SK-N-SH (cell line): ENCODE data around the gene SDSL. TPM values are rescaled to one million over a fixed set of nuclear protein-coding genes. Genes with fewer than 3 reads are reported as not detected.

Source experiments
- CTCF ChIA-PET: fragments of 300-600, 350-600 bp; formaldehyde crosslinking; extraction: SDS; loops from one replicate; lab custom pipeline; 2021; lab: Yijun Ruan, JAX
- POLR2A ChIA-PET: fragments of 350-600 bp; sonication (Branson Sonifier 250); formaldehyde crosslinking; extraction: SDS; loops from one replicate; lab custom pipeline; 2020; ENCODE audit warnings: antibody characterized with exemption, inconsistent platforms; lab: Yijun Ruan, JAX
- DNase-seq: peaks from one replicate; pipeline ENCODE4 v3.0.0; 2012
- H2AFZ ChIP-seq: fragments of 200-600 bp; sonication (generic); 2 replicates; pipeline ENCODE4 v1.8.1; 2016; ENCODE audit warnings: antibody characterized with exemption, mild to moderate bottlenecking, low read depth
- H3F3A ChIP-seq: fragments of 200-600 bp; sonication (generic); replicated peaks from 2 replicates; pipeline ENCODE3; 2016; ENCODE audit warnings: antibody characterized with exemption, mild to moderate bottlenecking; ENCODE audit not compliant: insufficient read depth
- H3K27ac ChIP-seq, 2 experiments: fragments of 200-500 bp in 1 of 2; fragments of 200-600 bp in 1 of 2; sonication (Bioruptor generic) in 1 of 2; sonication (generic), shearing (Covaris generic) in 1 of 2; 2 replicates each; pipeline versions ENCODE4 v1.5.1 to v1.6.1; 2014 to 2016; ENCODE audit warnings: low read depth in 2 of 2, inconsistent platforms in 1 of 2, low read length in 1 of 2, mild to moderate bottlenecking in 1 of 2, mixed read lengths in 1 of 2
- H3K27me3 ChIP-seq: fragments of 200-600 bp; sonication (generic), shearing (Covaris generic); 2 replicates; pipeline ENCODE4 v1.6.1; 2016; ENCODE audit warnings: mixed run types; ENCODE audit not compliant: insufficient read depth
- H3K36me3 ChIP-seq, 2 experiments: fragments of 200-500 bp in 1 of 2; fragments of 200-600 bp in 1 of 2; sonication (Bioruptor generic) in 1 of 2; sonication (generic) in 1 of 2; replicated peaks in 1 of 2; 2 replicates each; pipeline versions ENCODE3 to v1.5.1; 2014 to 2016; ENCODE audit warnings: low read length in 1 of 2, mild to moderate bottlenecking in 1 of 2; ENCODE audit not compliant: insufficient read depth in 2 of 2, control insufficient read depth in 1 of 2
- H3K4me1 ChIP-seq, 2 experiments: fragments of 200-500 bp in 1 of 2; fragments of 200-600 bp in 1 of 2; sonication (Bioruptor generic) in 1 of 2; sonication (generic), shearing (Covaris generic) in 1 of 2; 2 replicates each; pipeline versions ENCODE4 v1.5.1 to v1.6.1; 2014 to 2016; ENCODE audit warnings: low read depth in 1 of 2, low read length in 1 of 2, mixed run types in 1 of 2; ENCODE audit not compliant: insufficient read depth in 2 of 2, control insufficient read depth in 1 of 2
- H3K4me2 ChIP-seq: fragments of 200-600 bp; sonication (generic), shearing (Covaris generic); 2 replicates; pipeline ENCODE4 v1.6.1; 2017; ENCODE audit warnings: mixed run types
- H3K4me3 ChIP-seq, 2 experiments: fragments of 200-500 bp in 1 of 2; fragments of 200-600 bp in 1 of 2; sonication (Bioruptor generic) in 1 of 2; sonication (generic), shearing (Covaris generic) in 1 of 2; 2 replicates each; pipeline versions ENCODE4 v1.5.1 to v1.8.1; 2014 to 2016; ENCODE audit warnings: low read depth in 2 of 2, inconsistent platforms in 1 of 2, low read length in 1 of 2, mild to moderate bottlenecking in 1 of 2, mixed read lengths in 1 of 2, moderate library complexity in 1 of 2
- H3K79me2 ChIP-seq: fragments of 200-600 bp; sonication (generic); 2 replicates; pipeline ENCODE4 v1.8.1; 2017; ENCODE audit warnings: mild to moderate bottlenecking; ENCODE audit not compliant: insufficient read depth
- H3K9ac ChIP-seq: fragments of 200-600 bp; sonication (generic); 2 replicates; pipeline ENCODE4 v1.6.1; 2017; ENCODE audit warnings: mixed run types
- H3K9me2 ChIP-seq: fragments of 200-600 bp; sonication (generic); 2 replicates; pipeline ENCODE4 v1.6.1; 2017; ENCODE audit warnings: mixed run types
- H3K9me3 ChIP-seq: fragments of 200-600 bp; sonication (generic); 2 replicates; pipeline ENCODE4 v1.6.1; 2017; ENCODE audit warnings: mixed run types, mild to moderate bottlenecking, moderate library complexity
- H4K20me1 ChIP-seq: fragments of 200-600 bp; sonication (generic); 2 replicates; pipeline ENCODE4 v1.6.1; 2017; ENCODE audit warnings: mild to moderate bottlenecking, mixed run types; ENCODE audit not compliant: insufficient read depth
- ELF1 ChIP-seq: IDR thresholded peaks from 2 replicates; pipeline ENCODE4 v1.4.0; 2012
- JUND ChIP-seq: IDR thresholded peaks from 2 replicates; pipeline ENCODE4 v1.4.0; 2012
- RXRA ChIP-seq: IDR thresholded peaks from 2 replicates; pipeline ENCODE4 v1.4.0; 2012; ENCODE audit warnings: low read depth, mild to moderate bottlenecking, borderline replicate concordance
- YY1 ChIP-seq: IDR thresholded peaks from 2 replicates; pipeline ENCODE4 v1.4.0; 2012; ENCODE audit warnings: low read depth, mild to moderate bottlenecking
- WGBS: methylation state at CpG from one replicate; pipeline ENCODE4 v1.1.6; 2017; ENCODE audit warnings: low lambda C conversion rate; 5-methylcytosine and 5-hydroxymethylcytosine counted together
- polyA plus RNA-seq, 3 experiments: library from polyadenylated mRNA; depleted of rRNA; stranded (reverse); fragments of >200 nt; gene quantifications; 2 replicates each; pipeline ENCODE4 v1.2.3, GENCODE V29; 2012
- TF ChIP-seq, protein P1 (sequence below): IDR thresholded peaks from 2 replicates; pipeline ENCODE4 v1.4.0; 2012; ENCODE audit warnings: low read depth, borderline replicate concordance
- TF ChIP-seq, protein P2 (sequence below): fragments of 200-600 bp; sonication (generic); IDR thresholded peaks from 2 replicates; pipeline ENCODE4 v1.6.1; 2017; ENCODE audit warnings: antibody characterized with exemption, mild to moderate bottlenecking, moderate library complexity
- TF ChIP-seq, protein P3 (sequence below): fragments of 150-350 bp; IDR thresholded peaks from 2 replicates; pipeline ENCODE4 v1.6.1; 2017; ENCODE audit warnings: antibody characterized with exemption, low read length, low read depth, borderline replicate concordance
- TF ChIP-seq, protein P4 (sequence below): IDR thresholded peaks from 2 replicates; pipeline ENCODE4 v1.4.0; 2012; ENCODE audit warnings: low read depth, borderline replicate concordance

Gene SDSL
- polyA plus RNA-seq, 1 of the 3 experiments (the other 2 are of a cell fraction) = 33.7 TPM

GRCh38 chr12:113402586-113403260, 19.5 kb upstream of the SDSL start:
- no peak for DNase-seq
- no peaks in the 10 kb centered on the region for H3K27me3 ChIP-seq
- H3K4me1 ChIP-seq = no peaks in the 10 kb centered on the region; a peak in 1 of 4 replicates
- no peaks in the 10 kb centered on the region for H3F3A ChIP-seq
- H4K20me1 ChIP-seq = no peaks in the 10 kb centered on the region
- WGBS = 92% methylated on average over 22 of the region's 23 CpGs
- no peaks in the 10 kb centered on the region for H3K9me3 ChIP-seq
- H3K79me2 ChIP-seq = no peaks in the 10 kb centered on the region
- H3K9me2 ChIP-seq = no peaks in the 10 kb centered on the region
- no peak overlapping the region for H2AFZ ChIP-seq
- H3K4me2 ChIP-seq = no peak overlapping the region
- no peak overlapping the region for H3K9ac ChIP-seq
- POLR2A ChIA-PET = no interaction called here
- no peaks in the 10 kb centered on the region for H3K36me3 ChIP-seq
- TF ChIP-seq JUND = no peak
- TF ChIP-seq RXRA = no peak
- TF ChIP-seq, protein P1, sequence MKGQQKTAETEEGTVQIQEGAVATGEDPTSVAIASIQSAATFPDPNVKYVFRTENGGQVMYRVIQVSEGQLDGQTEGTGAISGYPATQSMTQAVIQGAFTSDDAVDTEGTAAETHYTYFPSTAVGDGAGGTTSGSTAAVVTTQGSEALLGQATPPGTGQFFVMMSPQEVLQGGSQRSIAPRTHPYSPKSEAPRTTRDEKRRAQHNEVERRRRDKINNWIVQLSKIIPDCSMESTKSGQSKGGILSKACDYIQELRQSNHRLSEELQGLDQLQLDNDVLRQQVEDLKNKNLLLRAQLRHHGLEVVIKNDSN = no peak
- TF ChIP-seq, protein P2, sequence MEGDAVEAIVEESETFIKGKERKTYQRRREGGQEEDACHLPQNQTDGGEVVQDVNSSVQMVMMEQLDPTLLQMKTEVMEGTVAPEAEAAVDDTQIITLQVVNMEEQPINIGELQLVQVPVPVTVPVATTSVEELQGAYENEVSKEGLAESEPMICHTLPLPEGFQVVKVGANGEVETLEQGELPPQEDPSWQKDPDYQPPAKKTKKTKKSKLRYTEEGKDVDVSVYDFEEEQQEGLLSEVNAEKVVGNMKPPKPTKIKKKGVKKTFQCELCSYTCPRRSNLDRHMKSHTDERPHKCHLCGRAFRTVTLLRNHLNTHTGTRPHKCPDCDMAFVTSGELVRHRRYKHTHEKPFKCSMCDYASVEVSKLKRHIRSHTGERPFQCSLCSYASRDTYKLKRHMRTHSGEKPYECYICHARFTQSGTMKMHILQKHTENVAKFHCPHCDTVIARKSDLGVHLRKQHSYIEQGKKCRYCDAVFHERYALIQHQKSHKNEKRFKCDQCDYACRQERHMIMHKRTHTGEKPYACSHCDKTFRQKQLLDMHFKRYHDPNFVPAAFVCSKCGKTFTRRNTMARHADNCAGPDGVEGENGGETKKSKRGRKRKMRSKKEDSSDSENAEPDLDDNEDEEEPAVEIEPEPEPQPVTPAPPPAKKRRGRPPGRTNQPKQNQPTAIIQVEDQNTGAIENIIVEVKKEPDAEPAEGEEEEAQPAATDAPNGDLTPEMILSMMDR = no peak
- no peak for TF ChIP-seq ELF1
- TF ChIP-seq, protein P3, sequence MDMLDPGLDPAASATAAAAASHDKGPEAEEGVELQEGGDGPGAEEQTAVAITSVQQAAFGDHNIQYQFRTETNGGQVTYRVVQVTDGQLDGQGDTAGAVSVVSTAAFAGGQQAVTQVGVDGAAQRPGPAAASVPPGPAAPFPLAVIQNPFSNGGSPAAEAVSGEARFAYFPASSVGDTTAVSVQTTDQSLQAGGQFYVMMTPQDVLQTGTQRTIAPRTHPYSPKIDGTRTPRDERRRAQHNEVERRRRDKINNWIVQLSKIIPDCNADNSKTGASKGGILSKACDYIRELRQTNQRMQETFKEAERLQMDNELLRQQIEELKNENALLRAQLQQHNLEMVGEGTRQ = no peak
- no peak for TF ChIP-seq YY1
- TF ChIP-seq, protein P4, sequence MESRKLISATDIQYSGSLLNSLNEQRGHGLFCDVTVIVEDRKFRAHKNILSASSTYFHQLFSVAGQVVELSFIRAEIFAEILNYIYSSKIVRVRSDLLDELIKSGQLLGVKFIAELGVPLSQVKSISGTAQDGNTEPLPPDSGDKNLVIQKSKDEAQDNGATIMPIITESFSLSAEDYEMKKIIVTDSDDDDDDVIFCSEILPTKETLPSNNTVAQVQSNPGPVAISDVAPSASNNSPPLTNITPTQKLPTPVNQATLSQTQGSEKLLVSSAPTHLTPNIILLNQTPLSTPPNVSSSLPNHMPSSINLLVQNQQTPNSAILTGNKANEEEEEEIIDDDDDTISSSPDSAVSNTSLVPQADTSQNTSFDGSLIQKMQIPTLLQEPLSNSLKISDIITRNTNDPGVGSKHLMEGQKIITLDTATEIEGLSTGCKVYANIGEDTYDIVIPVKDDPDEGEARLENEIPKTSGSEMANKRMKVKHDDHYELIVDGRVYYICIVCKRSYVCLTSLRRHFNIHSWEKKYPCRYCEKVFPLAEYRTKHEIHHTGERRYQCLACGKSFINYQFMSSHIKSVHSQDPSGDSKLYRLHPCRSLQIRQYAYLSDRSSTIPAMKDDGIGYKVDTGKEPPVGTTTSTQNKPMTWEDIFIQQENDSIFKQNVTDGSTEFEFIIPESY = no peak
- CTCF ChIA-PET = no interaction called here
- no peak overlapping the region for H3K4me3 ChIP-seq
- H3K27ac ChIP-seq = no peak overlapping the region
